HL-60 (cell line): Measurements from ENCODE around the gene CFAP299.

ENCODE experiments used
- DNase-seq, 2 experiments: peaks; one replicate each; pipeline ENCODE4 v3.0.0-alpha.2; 2010 to 2020; ENCODE audit warnings: low read depth in 1 of 2, low spot score in 1 of 2
- H3K27ac ChIP-seq: fragments of 250-450 bp; sonication (Bioruptor Pico); replicated peaks from 2 replicates; pipeline ENCODE4 v1.5.1; 2020; ENCODE audit warnings: mild to moderate bottlenecking, moderate library complexity
- H3K27me3 ChIP-seq: fragments of 250-450 bp; sonication (Bioruptor Pico); 2 replicates; pipeline ENCODE4 v1.5.1; 2021; ENCODE audit warnings: mild to moderate bottlenecking, moderate library complexity; ENCODE audit not compliant: insufficient read depth, poor library complexity, severe bottlenecking
- H3K4me3 ChIP-seq: replicated peaks from 2 replicates; pipeline ENCODE4 v1.5.1; 2011; ENCODE audit warnings: mild to moderate bottlenecking, control low read depth, low read length; ENCODE audit not compliant: insufficient read depth
- CTCF ChIP-seq: IDR thresholded peaks from one replicate; pipeline ENCODE4 v1.5.1; 2011; ENCODE audit warnings: low read length, control low read depth, inconsistent platforms; ENCODE audit not compliant: insufficient read depth
- GABPA ChIP-seq: IDR thresholded peaks from 2 replicates; pipeline ENCODE4 v1.6.1; 2012; ENCODE audit warnings: low read depth
- POLR2AphosphoS5 ChIP-seq: IDR thresholded peaks from 2 replicates; pipeline ENCODE4 v1.6.1; 2012; ENCODE audit warnings: low read depth
- REST ChIP-seq: IDR thresholded peaks from 2 replicates; pipeline ENCODE4 v1.6.1; 2012; ENCODE audit warnings: low read depth; ENCODE audit not compliant: insufficient replicate concordance
- SPI1 ChIP-seq: IDR thresholded peaks from 2 replicates; pipeline ENCODE4 v1.6.1; 2012; ENCODE audit warnings: low read depth, mild to moderate bottlenecking, borderline replicate concordance

Gene CFAP299

GRCh38 chr4:80515496-80515895 lies 180.0 kb downstream of the CFAP299 start:
- Histone ChIP-seq H3K27me3 (no peaks in the 10 kb centered on the region), H3K4me3 (no peak overlapping the region), H3K27ac (no peak overlapping the region)
- DNase-seq = no peak
- TF ChIP-seq SPI1 (no peak), POLR2AphosphoS5 (no peak)

GRCh38 chr4:80521438-80521837 lies 185.9 kb downstream of the CFAP299 start:
- DNase-seq = no peak
- Histone ChIP-seq H3K27me3 (no peaks in the 10 kb centered on the region), H3K27ac (no peak overlapping the region), H3K4me3 (no peak overlapping the region)
- TF ChIP-seq SPI1 = peak; percentile 80
- no peak for TF ChIP-seq GABPA

- no peak for TF ChIP-seq GABPA
- no peak for TF ChIP-seq SPI1
- TF ChIP-seq REST = no peak
- TF ChIP-seq CTCF = no peak
- TF ChIP-seq POLR2AphosphoS5 = no peak
- DNase-seq = no peak
- Histone ChIP-seq H3K4me3 (no peak overlapping the region), H3K27ac (no peak overlapping the region), H3K27me3 (no peaks in the 10 kb centered on the region)
Observed at GRCh38 chr4:80526697-80527096, 191.2 kb downstream of the CFAP299 start.

- no peak for DNase-seq
- Histone ChIP-seq H3K27me3 (no peaks in the 10 kb centered on the region), H3K4me3 (no peak overlapping the region), H3K27ac (no peak overlapping the region)
- TF ChIP-seq REST = no peak
Observed at GRCh38 chr4:80529026-80529425, 193.5 kb downstream of the CFAP299 start.

GRCh38 chr4:80532674-80533333 lies 197.3 kb downstream of the CFAP299 start:
- Histone ChIP-seq H3K27me3 (no peaks in the 10 kb centered on the region), H3K4me3 (no peak overlapping the region), H3K27ac (no peak overlapping the region)
- TF ChIP-seq POLR2AphosphoS5 (no peak), SPI1 (no peak), CTCF (no peak), REST (no peak), GABPA (no peak)
- DNase-seq = no peak
